ENCODE data around the gene CLDN6.

The CLDN6 gene

GRCh38 chr16:3013998-3014690 is 3.8 kb downstream of the CLDN6 start:
- no peaks in the 10 kb centered on the region for H3K79me2 ChIP-seq (ENCODE audit: insufficient read depth, low read length)
- H3F3A ChIP-seq (ENCODE audit: insufficient read depth, low read length): no peaks in the 10 kb centered on the region
- no peaks in the 10 kb centered on the region for H4K20me1 ChIP-seq (ENCODE audit: insufficient read depth, low read length)
- no peak for TF ChIP-seq EZH2 (IDR thresholded peaks at IDR 0.05; ENCODE audit: borderline replicate concordance, low read length)
- no peak for TF ChIP-seq CTCF (IDR thresholded peaks at IDR 0.05; ENCODE audit: low read length)
- peaks cover 10% of the 10 kb centered on the region for H3K4me1 ChIP-seq (ENCODE audit: insufficient read depth, low read length, severe bottlenecking)
- no peak overlapping the region for H3K4me3 ChIP-seq (ENCODE audit: low read depth, low read length, poor library complexity, severe bottlenecking)
- H3K36me3 ChIP-seq (ENCODE audit: insufficient read depth, low read length): no peaks in the 10 kb centered on the region
- H3K9me3 ChIP-seq (ENCODE audit: low read length): no peaks in the 10 kb centered on the region
- no peak overlapping the region for H3K27ac ChIP-seq (ENCODE audit: low read depth, low read length, poor library complexity, severe bottlenecking)
- H3K27me3 ChIP-seq (ENCODE audit: insufficient read depth, low read length): peaks cover 19% of the 10 kb centered on the region
- no peak overlapping the region for H3K4me2 ChIP-seq (ENCODE audit: low read length)
- no peak overlapping the region for H2AFZ ChIP-seq (ENCODE audit: low read length)
- H3K9ac ChIP-seq (ENCODE audit: low read length): no peak overlapping the region
- no peaks in the 10 kb centered on the region for H3K9me2 ChIP-seq (ENCODE audit: low read depth, low read length)

- Histone ChIP-seq H3K36me3 (ENCODE audit: insufficient read depth, low read length) (no peaks in the 10 kb centered on the region), H3K4me1 (ENCODE audit: insufficient read depth, low read length, severe bottlenecking) (peaks cover 8% of the 10 kb centered on the region), H3K4me3 (ENCODE audit: low read depth, low read length, poor library complexity, severe bottlenecking) (no peak overlapping the region), H3K79me2 (ENCODE audit: insufficient read depth, low read length) (no peaks in the 10 kb centered on the region), H3K9ac (ENCODE audit: low read length) (no peak overlapping the region), H3K4me2 (ENCODE audit: low read length) (no peak overlapping the region), H4K20me1 (ENCODE audit: insufficient read depth, low read length) (no peaks in the 10 kb centered on the region), H3K9me3 (ENCODE audit: low read length) (no peaks in the 10 kb centered on the region), H3K27ac (ENCODE audit: low read depth, low read length, poor library complexity, severe bottlenecking) (no peak overlapping the region), H3F3A (ENCODE audit: insufficient read depth, low read length) (no peaks in the 10 kb centered on the region), H3K27me3 (ENCODE audit: insufficient read depth, low read length) (peaks cover 22% of the 10 kb centered on the region), H2AFZ (ENCODE audit: low read length) (no peak overlapping the region), H3K9me2 (ENCODE audit: low read depth, low read length) (no peaks in the 10 kb centered on the region)
- TF ChIP-seq EZH2 (IDR thresholded peaks at IDR 0.05; ENCODE audit: borderline replicate concordance, low read length): no peak
- no peak for TF ChIP-seq CTCF (IDR thresholded peaks at IDR 0.05; ENCODE audit: low read length)
Measured at GRCh38 chr16:3013491-3013951, 4.5 kb downstream of the CLDN6 start.

- Histone ChIP-seq H3K36me3 (ENCODE audit: insufficient read depth, low read length) (no peaks in the 10 kb centered on the region), H3K9ac (ENCODE audit: low read length) (no peak within 1 kb of the TSS), H3K9me3 (ENCODE audit: low read length) (no peaks in the 10 kb centered on the region), H3K4me1 (ENCODE audit: insufficient read depth, low read length, severe bottlenecking) (peaks cover 2% of the 10 kb centered on the region), H3K4me2 (ENCODE audit: low read length) (no peak within 1 kb of the TSS), H3F3A (ENCODE audit: insufficient read depth, low read length) (no peaks in the 10 kb centered on the region), H2AFZ (ENCODE audit: low read length) (no peak within 1 kb of the TSS), H3K4me3 (ENCODE audit: low read depth, low read length, poor library complexity, severe bottlenecking) (no peak within 1 kb of the TSS), H4K20me1 (ENCODE audit: insufficient read depth, low read length) (no peaks in the 10 kb centered on the region), H3K27ac (ENCODE audit: low read depth, low read length, poor library complexity, severe bottlenecking) (no peak within 1 kb of the TSS), H3K27me3 (ENCODE audit: insufficient read depth, low read length) (peaks cover 28% of the 10 kb centered on the region), H3K9me2 (ENCODE audit: low read depth, low read length) (no peaks in the 10 kb centered on the region), H3K79me2 (ENCODE audit: insufficient read depth, low read length) (no peaks in the 10 kb centered on the region)
- TF ChIP-seq EZH2 (IDR thresholded peaks at IDR 0.05; ENCODE audit: borderline replicate concordance, low read length) (no peak), CTCF (IDR thresholded peaks at IDR 0.05; ENCODE audit: low read length) (no peak)
Measured at GRCh38 chr16:3012828-3013420, 5.1 kb downstream of the CLDN6 start, which contains the start of gene CLDN9. Gene CLDN9, plus strand, starts transcription at chr16:3012923. Its CDS starts 440 bp downstream, at chr16:3013363.

All from OCI-LY1 (cell line).